K562 (cell line): Measurements from ENCODE around the gene INHBE. TPM values are rescaled to one million over a fixed set of nuclear protein-coding genes. Genes with fewer than 3 reads are reported as not detected.

Experiments
- ATAC-seq: fragments of 200-7000 bp; cut with Tn5 transposase; 3 replicates; pipeline ENCODE4 v1.9.1; 2020; ENCODE audit warnings: moderate library complexity
- BruUV-seq: library from RNA; stranded (reverse); fragments of 400-500 nt; replicated peaks from 2 replicates; lab custom pipeline; 2021; lab: Mats Ljungman, UMichigan
- CTCF ChIA-PET: fragments of 300-600 bp; formaldehyde crosslinking; extraction: SDS; loops from one replicate; lab custom pipeline; 2021; ENCODE audit warnings: low intra/inter-chr PET ratio; lab: Yijun Ruan, JAX
- POLR2A ChIA-PET: fragments of 300-600, 350-650 bp; sonication (Branson Sonifier 250); formaldehyde crosslinking; extraction: SDS; loops from one replicate; lab custom pipeline; 2021; ENCODE audit warnings: antibody characterized with exemption, inconsistent platforms; lab: Yijun Ruan, JAX
- DNase-seq, 4 experiments: peaks; one replicate each; pipeline versions ENCODE4 v3.0.0 to v3.0.0-alpha.2; 2011 to 2018; ENCODE audit warnings: low spot score in 3 of 4, mixed read lengths in 3 of 4; ENCODE audit errors: extremely low read depth in 1 of 4
- FAIRE-seq: peaks from 2 replicates; lab custom pipeline; 2011; peaks lifted over from hg19 to GRCh38; lab: Jason Lieb, UNC
- H2AFZ ChIP-seq: 2 replicates; pipeline ENCODE4 v1.6.0; 2011; ENCODE audit warnings: low read depth, low read length, control low read depth, inconsistent platforms
- H3K27ac ChIP-seq: fragments of 200-600 bp; 3 replicates; pipeline ENCODE4 v1.8.0; 2011; ENCODE audit warnings: low read depth, mild to moderate bottlenecking, control low read depth, inconsistent platforms, low read length, moderate library complexity, mixed read lengths; ENCODE audit errors: extremely low read depth
- H3K27me3 ChIP-seq, 2 experiments: fragments of 300-600 bp in 1 of 2; 2 replicates in 1 of 2; 3 replicates in 1 of 2; pipeline versions ENCODE4 v1.6.0 to v1.8.0; 2011; ENCODE audit warnings: inconsistent platforms in 2 of 2, low read length in 2 of 2, mild to moderate bottlenecking in 1 of 2, mixed read lengths in 1 of 2, moderate library complexity in 1 of 2; ENCODE audit not compliant: control insufficient read depth in 2 of 2, insufficient read depth in 2 of 2
- H3K36me3 ChIP-seq: fragments of 300-600 bp; 3 replicates; pipeline ENCODE4 v1.8.0; 2011; ENCODE audit warnings: mild to moderate bottlenecking, low read length, inconsistent platforms; ENCODE audit not compliant: control insufficient read depth, insufficient read depth
- H3K4me1 ChIP-seq, 2 experiments: fragments of 200-600 bp in 1 of 2; replicated peaks in 1 of 2; 2 replicates in 1 of 2; 3 replicates in 1 of 2; pipeline versions ENCODE4 v1.5.1 to v1.8.0; 2011; ENCODE audit warnings: inconsistent platforms in 2 of 2, low read length in 2 of 2, mild to moderate bottlenecking in 1 of 2, mixed read lengths in 1 of 2, moderate library complexity in 1 of 2; ENCODE audit not compliant: control insufficient read depth in 2 of 2, insufficient read depth in 2 of 2
- H3K4me2 ChIP-seq: 2 replicates; pipeline ENCODE4 v1.6.1; 2011; ENCODE audit warnings: low read length, control low read depth, inconsistent platforms, mixed read lengths; ENCODE audit not compliant: insufficient read depth
- H3K4me3 ChIP-seq: fragments of 200-600 bp; sonication (generic), shearing (Covaris generic); 2 replicates; pipeline ENCODE4 v1.5.1; 2016; ENCODE audit warnings: control low read depth, inconsistent platforms
- H3K79me2 ChIP-seq: fragments of 200-600 bp; 3 replicates; pipeline ENCODE4 v1.8.0; 2011; ENCODE audit warnings: low read length, inconsistent platforms; ENCODE audit not compliant: control insufficient read depth, insufficient read depth
- H3K9ac ChIP-seq, 2 experiments: 2 replicates each; pipeline versions ENCODE4 v1.6.0 to v1.6.1; 2011; ENCODE audit warnings: low read depth in 2 of 2, low read length in 2 of 2, control low read depth in 1 of 2, inconsistent platforms in 1 of 2, mild to moderate bottlenecking in 1 of 2, mixed read lengths in 1 of 2; ENCODE audit not compliant: insufficient read depth in 1 of 2
- H3K9me1 ChIP-seq: one replicate; pipeline ENCODE4 v1.6.0; 2011; ENCODE audit warnings: inconsistent platforms, mild to moderate bottlenecking, low read length, moderate library complexity; ENCODE audit not compliant: control insufficient read depth, insufficient read depth
- H3K9me3 ChIP-seq: replicated peaks from 2 replicates; pipeline ENCODE4 v1.5.1; 2011; ENCODE audit warnings: low read depth, low read length, inconsistent platforms; ENCODE audit not compliant: control insufficient read depth, insufficient read depth
- H4K20me1 ChIP-seq: replicated peaks from 2 replicates; pipeline ENCODE4 v1.6.1; 2011; ENCODE audit warnings: low read length, inconsistent platforms, mixed read lengths; ENCODE audit not compliant: control insufficient read depth, insufficient read depth
- E2F1 ChIP-seq: sonication (generic); formaldehyde crosslinking; IDR thresholded peaks from 2 replicates; pipeline ENCODE4 v1.8.1; 2023; ENCODE audit warnings: mild to moderate bottlenecking, missing genetic modification reagents, moderate library complexity
- KDM5B ChIP-seq: fragments of 200-600 bp; sonication (generic); IDR thresholded peaks from 2 replicates; pipeline ENCODE4 v1.6.1; 2012; ENCODE audit warnings: low read depth, mild to moderate bottlenecking, moderate library complexity, low read length, control low read depth, inconsistent platforms; ENCODE audit not compliant: insufficient replicate concordance
- MAFF ChIP-seq: IDR thresholded peaks from 2 replicates; pipeline ENCODE4 v1.6.1; 2012; ENCODE audit warnings: low read length, improper control_type of control experiment
- MTA3 ChIP-seq: fragments of 450-650 bp; formaldehyde crosslinking; IDR thresholded peaks from 2 replicates; pipeline ENCODE4 v1.6.1; 2017; ENCODE audit warnings: mild to moderate bottlenecking, borderline replicate concordance
- RBM22 ChIP-seq: fragments of 200-400 bp; formaldehyde crosslinking; IDR thresholded peaks from 2 replicates; pipeline ENCODE4 v1.6.1; 2018; ENCODE audit warnings: low read length, low read depth; ENCODE audit not compliant: poor library complexity, severe bottlenecking
- RCOR1 ChIP-seq, 2 experiments: IDR thresholded peaks; 2 replicates each; pipeline ENCODE4 v1.6.1; 2012; ENCODE audit warnings: low read depth in 2 of 2, low read length in 2 of 2, borderline replicate concordance in 1 of 2, improper control_type of control experiment in 1 of 2
- TAF15 ChIP-seq: fragments of 200-400 bp; formaldehyde crosslinking; IDR thresholded peaks from 2 replicates; pipeline ENCODE4 v1.6.1; 2017; ENCODE audit warnings: mild to moderate bottlenecking, low read depth, low read length, moderate library complexity
- TAF7 ChIP-seq: fragments of 450-650 bp; IDR thresholded peaks from 2 replicates; pipeline ENCODE4 v1.6.1; 2016; ENCODE audit warnings: missing genetic modification characterization, missing compliant biosample characterization
- THRB ChIP-seq: fragments of 450-650 bp; formaldehyde crosslinking; conservative IDR thresholded peaks from 2 replicates; pipeline ENCODE4 v1.4.0; 2022; ENCODE audit warnings: mild to moderate bottlenecking, missing genetic modification characterization
- ZC3H8 ChIP-seq: fragments of 450-650 bp; IDR thresholded peaks from 2 replicates; pipeline ENCODE4 v1.6.1; 2017
- ZNF133 ChIP-seq: fragments of 250-450 bp; sonication (Bioruptor Pico); IDR thresholded peaks from 2 replicates; pipeline ENCODE4 v1.4.0; 2020; ENCODE audit warnings: mild to moderate bottlenecking
- ZNF143 ChIP-seq: sonication (generic); formaldehyde crosslinking; IDR thresholded peaks from 2 replicates; pipeline ENCODE4 v1.9.0; 2022; ENCODE audit warnings: mild to moderate bottlenecking, missing genetic modification reagents
- WGBS: fragments of 100-300 bp; shearing (Covaris generic); methylation state at CpG from one replicate; pipeline ENCODE4 v1.1.6; 2016; ENCODE audit warnings: low coverage, mixed read lengths; ENCODE audit not compliant: insufficient coverage; ENCODE audit errors: missing lambda C conversion rate; 5-methylcytosine and 5-hydroxymethylcytosine counted together
- in situ Hi-C: fragments of 300-500 bp; cut with MboI; formaldehyde crosslinking; loops from 4 replicates; pipeline ENCODE4 v1.15.0; 2018; ENCODE audit warnings: inconsistent platforms, mixed read lengths
- intact Hi-C: fragments of 100-400 bp; cut with micrococcal nuclease; formaldehyde crosslinking; loops from 2 replicates; pipeline ENCODE4 v1.14.2; 2022
- polyA plus RNA-seq, 8 experiments: library from polyadenylated mRNA; depleted of rRNA in 4 of 8; stranded (reverse) in 5 of 8; unstranded in 3 of 8; fragments of >200 nt; fragmentation: Nextera tagmentation in 2 of 8; fragmentation: Illumina TruSeq in 1 of 8; extraction: Ambion mirVana in 2 of 8; extraction: Trizol in 1 of 8; gene quantifications; 2 replicates each; pipeline versions ENCODE4 v1.2.1 to v1.2.3, GENCODE V29; 2011 to 2014; ENCODE audit warnings: inconsistent platforms in 1 of 8, missing spikeins in 1 of 8
- total RNA-seq, 7 experiments: library from RNA; depleted of rRNA in 6 of 7; stranded (reverse); fragments of >200 nt in 6 of 7; fragmentation: Illumina TruSeq in 2 of 7; extraction: Trizol in 2 of 7; gene quantifications; 2 replicates each; pipeline versions ENCODE4 v1.2.1 to v1.2.3, GENCODE V29; 2011 to 2021; ENCODE audit warnings: low replicate concordance in 1 of 7

INHBE gene
- total and polyA plus RNA-seq, 9 of the 15 experiments (the other 6 are each of a cell fraction or from before 2014, with no cell fraction given): 0.94 to 9.9 (median 7.3) TPM

GRCh38 chr12:57438400-57438799, 16.7 kb upstream of the INHBE start:
- ChIA-PET CTCF (no interaction called here), POLR2A (interaction anchor here (0.6 to 1.0 kb wide), 3 partner anchors 8 to 16 kb away, joined by 3 to 4 read pairs (median 4); no protein-coding TSS in a partner anchor)
- Histone ChIP-seq H3K9ac (no peak overlapping the region), H3K36me3 (no peaks in the 10 kb centered on the region), H3K27ac (no peak overlapping the region), H4K20me1 (no peaks in the 10 kb centered on the region), H3K4me2 (no peak overlapping the region), H2AFZ (no peak overlapping the region), H3K9me3 (0 out of 2 replicates have a peak, but pooled peaks cover 3% of the 10 kb centered on the region), H3K9me1 (no peaks in the 10 kb centered on the region), H3K79me2 (no peaks in the 10 kb centered on the region), H3K4me3 (no peak overlapping the region), H3K4me1 (peaks cover 6 to 7% of the 10 kb centered on the region in 2 experiments; a peak in 3 of 5 replicates), H3K27me3 (no peaks in the 10 kb centered on the region)
- intact Hi-C loops (no loop called here), in situ Hi-C loops (no loop called here)
- no peak for ATAC-seq
- FAIRE-seq: no peak
- no peak for DNase-seq
- 25% methylated on average over 1 of the region's 1 CpG for WGBS
- BruUV-seq: no TSS peak
- TF ChIP-seq ZNF143 (CRISPR knock-in tag) (no peak), ZC3H8 (no peak), RCOR1 (IDR thresholded peaks at IDR 0.05; ENCODE audit: borderline replicate concordance in 1 of 2, low read depth in 2 of 2, low read length in 2 of 2) (no peak), E2F1 (no peak), KDM5B (no peak), MTA3 (no peak), RBM22 (no peak), MAFF (no peak), TAF15 (no peak), ZNF133 (CRISPR knock-in tag) (no peak), TAF7 (no peak), THRB (CRISPR knock-in tag) (no peak)
